ENCODE measurements around the gene HS6ST3. TPM values are rescaled to one million over a fixed set of nuclear protein-coding genes. Genes with fewer than 3 reads are reported as not detected.
"Not testable (repeated sequence)": the region's sequence is repeated elsewhere in the genome, so short reads cannot be mapped to it uniquely, and the experiment has no call there.

The HS6ST3 gene
- total RNA-seq, 1 donor from 2014 or later: 0.12 TPM

GRCh38 chr13:96091164-96092117, 1.5 kb downstream of the HS6ST3 start:
- DNase-seq (ENCODE audit: extremely low read depth, low read depth, low spot score): no peak

- no peak for DNase-seq (ENCODE audit: extremely low read depth, low read depth, low spot score)
These were observed 3.5 kb downstream of the HS6ST3 start for GRCh38 chr13:96093296-96094006.

- no peak for DNase-seq (ENCODE audit: extremely low read depth, low read depth, low spot score)
These were observed 10.7 kb downstream of the HS6ST3 start for GRCh38 chr13:96100457-96101220.

- no peak for DNase-seq (ENCODE audit: extremely low read depth, low read depth, low spot score)
These were observed 14.6 kb downstream of the HS6ST3 start for GRCh38 chr13:96104516-96104915.

GRCh38 chr13:96108072-96108471, 18.2 kb downstream of the HS6ST3 start:
- DNase-seq (ENCODE audit: extremely low read depth, low read depth, low spot score): not testable (repeated sequence)

- DNase-seq (ENCODE audit: extremely low read depth, low read depth, low spot score): no peak
These were observed 19.2 kb downstream of the HS6ST3 start for GRCh38 chr13:96109125-96109524.

- DNase-seq (ENCODE audit: extremely low read depth, low read depth, low spot score): no peak
These were observed 23.0 kb downstream of the HS6ST3 start for GRCh38 chr13:96112936-96113335.

- not testable (repeated sequence) for DNase-seq (ENCODE audit: extremely low read depth, low read depth, low spot score)
These were observed 25.5 kb downstream of the HS6ST3 start for GRCh38 chr13:96115368-96115767.

- DNase-seq (ENCODE audit: extremely low read depth, low read depth, low spot score): no peak
These were observed 30.0 kb downstream of the HS6ST3 start for GRCh38 chr13:96119921-96120320.

GRCh38 chr13:96130818-96131340, 41.0 kb downstream of the HS6ST3 start:
- no peak for DNase-seq (ENCODE audit: extremely low read depth, low read depth, low spot score)

GRCh38 chr13:96141032-96141431, 51.1 kb downstream of the HS6ST3 start:
- peak; percentile 3 for DNase-seq (ENCODE audit: extremely low read depth, low read depth, low spot score)

- no peak for DNase-seq (ENCODE audit: extremely low read depth, low read depth, low spot score)
These were observed 69.8 kb downstream of the HS6ST3 start for GRCh38 chr13:96159725-96160124.

GRCh38 chr13:96161141-96161540, 71.2 kb downstream of the HS6ST3 start:
- no peak for DNase-seq (ENCODE audit: extremely low read depth, low read depth, low spot score)

GRCh38 chr13:96165840-96166239, 75.9 kb downstream of the HS6ST3 start:
- no peak for DNase-seq (ENCODE audit: extremely low read depth, low read depth, low spot score)

- no peak for DNase-seq (ENCODE audit: extremely low read depth, low read depth, low spot score)
These were observed 82.2 kb downstream of the HS6ST3 start for GRCh38 chr13:96172066-96172465.

GRCh38 chr13:96178759-96179158, 88.9 kb downstream of the HS6ST3 start:
- no peak for DNase-seq (ENCODE audit: extremely low read depth, low read depth, low spot score)

- no peak for DNase-seq (ENCODE audit: extremely low read depth, low read depth, low spot score)
These were observed 89.4 kb downstream of the HS6ST3 start for GRCh38 chr13:96179309-96179708.

- no peak for DNase-seq (ENCODE audit: extremely low read depth, low read depth, low spot score)
These were observed 92.0 kb downstream of the HS6ST3 start for GRCh38 chr13:96181911-96182310.

GRCh38 chr13:96185818-96186217, 95.9 kb downstream of the HS6ST3 start:
- DNase-seq (ENCODE audit: extremely low read depth, low read depth, low spot score): no peak

- DNase-seq (ENCODE audit: extremely low read depth, low read depth, low spot score): no peak
These were observed 101.5 kb downstream of the HS6ST3 start for GRCh38 chr13:96191367-96191766.

All from glomerular endothelial cell (primary cell).